COLO668 (cell line): ENCODE data around the gene PCDHB2.
"Not testable (repeated sequence)": the region's sequence is repeated elsewhere in the genome, so short reads cannot be mapped to it uniquely, and the experiment has no call there.

Experiments used
- DNase-seq: peaks from one replicate; lab custom pipeline; 2025; ENCODE audit not compliant: unreplicated experiment; lab: John Stamatoyannopoulos, UW

The PCDHB2 gene

DNA sequence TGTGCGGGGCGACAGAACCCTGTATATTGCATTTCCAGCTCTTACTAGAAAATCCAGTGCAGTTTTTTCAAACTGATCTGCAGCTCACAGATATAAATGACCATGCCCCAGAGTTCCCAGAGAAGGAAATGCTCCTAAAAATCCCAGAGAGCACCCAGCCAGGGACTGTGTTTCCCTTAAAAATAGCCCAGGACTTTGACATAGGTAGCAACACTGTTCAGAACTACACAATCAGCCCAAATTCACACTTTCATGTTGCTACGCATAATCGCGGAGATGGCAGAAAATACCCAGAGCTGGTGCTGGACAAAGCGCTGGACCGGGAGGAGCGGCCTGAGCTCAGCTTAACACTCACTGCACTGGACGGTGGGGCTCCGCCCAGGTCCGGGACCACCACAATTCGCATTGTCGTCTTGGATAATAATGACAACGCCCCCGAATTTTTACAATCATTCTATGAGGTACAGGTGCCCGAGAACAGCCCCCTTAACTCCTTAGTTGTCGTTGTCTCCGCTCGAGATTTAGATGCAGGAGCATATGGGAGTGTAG, 41.4 kb downstream of the PCDHB2 start:
- DNase-seq, result no peak

GRCh38 chr5:141137346-141137745, 42.9 kb downstream of the PCDHB2 start:
- not testable (repeated sequence) for DNase-seq
